Measurements from ENCODE around the gene GTPBP10. TPM values are rescaled to one million over a fixed set of nuclear protein-coding genes. Genes with fewer than 3 reads are reported as not detected.

GTPBP10 gene
- total RNA-seq, 1 experiment from 2014 or later: 18.5 TPM

DNA sequence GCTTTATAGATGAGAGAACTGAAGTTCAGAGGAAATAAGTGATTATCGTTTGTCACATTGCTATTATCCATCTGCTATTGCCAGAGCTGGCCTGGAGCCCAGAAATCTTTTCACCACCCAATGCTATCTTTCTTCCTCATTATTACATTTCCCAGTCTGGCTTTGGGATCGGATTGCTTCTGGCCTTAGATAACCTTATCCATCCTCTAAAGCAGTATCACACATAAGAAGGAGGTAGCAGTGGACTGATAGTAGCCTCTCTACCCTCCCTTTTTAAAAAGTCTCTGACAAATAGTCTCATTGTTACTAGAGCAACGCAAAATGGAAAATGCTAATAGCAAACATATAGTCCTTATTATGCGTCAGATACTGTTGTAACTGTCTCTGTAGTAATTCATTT is 55.5 kb downstream of the GTPBP10 start:
- ATAC-seq (no peak), DNase-seq (ENCODE audit: low spot score) (no peak)
- ChIA-PET POLR2A (no interaction called here), CTCF (no interaction called here)
- peaks cover 23% of the 10 kb centered on the region for H3K27me3 Mint-ChIP-seq (ENCODE audit: low read depth)
- H3K36me3 Mint-ChIP-seq: peaks cover 11% of the 10 kb centered on the region
- H3K4me3 Mint-ChIP-seq: no peak overlapping the region
- peaks cover 7% of the 10 kb centered on the region for H3K9me3 Mint-ChIP-seq
- TF ChIP-seq, protein P1, sequence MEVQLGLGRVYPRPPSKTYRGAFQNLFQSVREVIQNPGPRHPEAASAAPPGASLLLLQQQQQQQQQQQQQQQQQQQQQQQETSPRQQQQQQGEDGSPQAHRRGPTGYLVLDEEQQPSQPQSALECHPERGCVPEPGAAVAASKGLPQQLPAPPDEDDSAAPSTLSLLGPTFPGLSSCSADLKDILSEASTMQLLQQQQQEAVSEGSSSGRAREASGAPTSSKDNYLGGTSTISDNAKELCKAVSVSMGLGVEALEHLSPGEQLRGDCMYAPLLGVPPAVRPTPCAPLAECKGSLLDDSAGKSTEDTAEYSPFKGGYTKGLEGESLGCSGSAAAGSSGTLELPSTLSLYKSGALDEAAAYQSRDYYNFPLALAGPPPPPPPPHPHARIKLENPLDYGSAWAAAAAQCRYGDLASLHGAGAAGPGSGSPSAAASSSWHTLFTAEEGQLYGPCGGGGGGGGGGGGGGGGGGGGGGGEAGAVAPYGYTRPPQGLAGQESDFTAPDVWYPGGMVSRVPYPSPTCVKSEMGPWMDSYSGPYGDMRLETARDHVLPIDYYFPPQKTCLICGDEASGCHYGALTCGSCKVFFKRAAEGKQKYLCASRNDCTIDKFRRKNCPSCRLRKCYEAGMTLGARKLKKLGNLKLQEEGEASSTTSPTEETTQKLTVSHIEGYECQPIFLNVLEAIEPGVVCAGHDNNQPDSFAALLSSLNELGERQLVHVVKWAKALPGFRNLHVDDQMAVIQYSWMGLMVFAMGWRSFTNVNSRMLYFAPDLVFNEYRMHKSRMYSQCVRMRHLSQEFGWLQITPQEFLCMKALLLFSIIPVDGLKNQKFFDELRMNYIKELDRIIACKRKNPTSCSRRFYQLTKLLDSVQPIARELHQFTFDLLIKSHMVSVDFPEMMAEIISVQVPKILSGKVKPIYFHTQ (CRISPR knock-in tag; IDR thresholded peaks at IDR 0.05): no peak
- TF ChIP-seq, protein P2, sequence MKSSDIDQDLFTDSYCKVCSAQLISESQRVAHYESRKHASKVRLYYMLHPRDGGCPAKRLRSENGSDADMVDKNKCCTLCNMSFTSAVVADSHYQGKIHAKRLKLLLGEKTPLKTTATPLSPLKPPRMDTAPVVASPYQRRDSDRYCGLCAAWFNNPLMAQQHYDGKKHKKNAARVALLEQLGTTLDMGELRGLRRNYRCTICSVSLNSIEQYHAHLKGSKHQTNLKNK (CRISPR knock-in tag; IDR thresholded peaks at IDR 0.05): no peak
- TF ChIP-seq SOX15 (CRISPR knock-in tag; IDR thresholded peaks at IDR 0.05) (no peak), KAT7 (CRISPR knock-in tag; IDR thresholded peaks at IDR 0.05; ENCODE audit: borderline replicate concordance) (no peak), ZBTB21 (CRISPR knock-in tag; IDR thresholded peaks at IDR 0.05; ENCODE audit: borderline replicate concordance) (no peak), EMX1 (CRISPR knock-in tag; IDR thresholded peaks at IDR 0.05) (no peak), JAZF1 (CRISPR knock-in tag; IDR thresholded peaks at IDR 0.05) (no peak), ETV6 (CRISPR knock-in tag; IDR thresholded peaks at IDR 0.05) (no peak), ESRRA (CRISPR knock-in tag; IDR thresholded peaks at IDR 0.05; ENCODE audit: borderline replicate concordance) (no peak)
- TF ChIP-seq, protein P3, sequence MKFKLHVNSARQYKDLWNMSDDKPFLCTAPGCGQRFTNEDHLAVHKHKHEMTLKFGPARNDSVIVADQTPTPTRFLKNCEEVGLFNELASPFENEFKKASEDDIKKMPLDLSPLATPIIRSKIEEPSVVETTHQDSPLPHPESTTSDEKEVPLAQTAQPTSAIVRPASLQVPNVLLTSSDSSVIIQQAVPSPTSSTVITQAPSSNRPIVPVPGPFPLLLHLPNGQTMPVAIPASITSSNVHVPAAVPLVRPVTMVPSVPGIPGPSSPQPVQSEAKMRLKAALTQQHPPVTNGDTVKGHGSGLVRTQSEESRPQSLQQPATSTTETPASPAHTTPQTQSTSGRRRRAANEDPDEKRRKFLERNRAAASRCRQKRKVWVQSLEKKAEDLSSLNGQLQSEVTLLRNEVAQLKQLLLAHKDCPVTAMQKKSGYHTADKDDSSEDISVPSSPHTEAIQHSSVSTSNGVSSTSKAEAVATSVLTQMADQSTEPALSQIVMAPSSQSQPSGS (CRISPR knock-in tag; IDR thresholded peaks at IDR 0.05; ENCODE audit: borderline replicate concordance, low read depth): no peak
- TF ChIP-seq, protein P4, sequence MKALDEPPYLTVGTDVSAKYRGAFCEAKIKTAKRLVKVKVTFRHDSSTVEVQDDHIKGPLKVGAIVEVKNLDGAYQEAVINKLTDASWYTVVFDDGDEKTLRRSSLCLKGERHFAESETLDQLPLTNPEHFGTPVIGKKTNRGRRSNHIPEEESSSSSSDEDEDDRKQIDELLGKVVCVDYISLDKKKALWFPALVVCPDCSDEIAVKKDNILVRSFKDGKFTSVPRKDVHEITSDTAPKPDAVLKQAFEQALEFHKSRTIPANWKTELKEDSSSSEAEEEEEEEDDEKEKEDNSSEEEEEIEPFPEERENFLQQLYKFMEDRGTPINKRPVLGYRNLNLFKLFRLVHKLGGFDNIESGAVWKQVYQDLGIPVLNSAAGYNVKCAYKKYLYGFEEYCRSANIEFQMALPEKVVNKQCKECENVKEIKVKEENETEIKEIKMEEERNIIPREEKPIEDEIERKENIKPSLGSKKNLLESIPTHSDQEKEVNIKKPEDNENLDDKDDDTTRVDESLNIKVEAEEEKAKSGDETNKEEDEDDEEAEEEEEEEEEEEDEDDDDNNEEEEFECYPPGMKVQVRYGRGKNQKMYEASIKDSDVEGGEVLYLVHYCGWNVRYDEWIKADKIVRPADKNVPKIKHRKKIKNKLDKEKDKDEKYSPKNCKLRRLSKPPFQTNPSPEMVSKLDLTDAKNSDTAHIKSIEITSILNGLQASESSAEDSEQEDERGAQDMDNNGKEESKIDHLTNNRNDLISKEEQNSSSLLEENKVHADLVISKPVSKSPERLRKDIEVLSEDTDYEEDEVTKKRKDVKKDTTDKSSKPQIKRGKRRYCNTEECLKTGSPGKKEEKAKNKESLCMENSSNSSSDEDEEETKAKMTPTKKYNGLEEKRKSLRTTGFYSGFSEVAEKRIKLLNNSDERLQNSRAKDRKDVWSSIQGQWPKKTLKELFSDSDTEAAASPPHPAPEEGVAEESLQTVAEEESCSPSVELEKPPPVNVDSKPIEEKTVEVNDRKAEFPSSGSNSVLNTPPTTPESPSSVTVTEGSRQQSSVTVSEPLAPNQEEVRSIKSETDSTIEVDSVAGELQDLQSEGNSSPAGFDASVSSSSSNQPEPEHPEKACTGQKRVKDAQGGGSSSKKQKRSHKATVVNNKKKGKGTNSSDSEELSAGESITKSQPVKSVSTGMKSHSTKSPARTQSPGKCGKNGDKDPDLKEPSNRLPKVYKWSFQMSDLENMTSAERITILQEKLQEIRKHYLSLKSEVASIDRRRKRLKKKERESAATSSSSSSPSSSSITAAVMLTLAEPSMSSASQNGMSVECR (CRISPR knock-in tag; IDR thresholded peaks at IDR 0.05; ENCODE audit: borderline replicate concordance): no peak
- TF ChIP-seq, protein P5, sequence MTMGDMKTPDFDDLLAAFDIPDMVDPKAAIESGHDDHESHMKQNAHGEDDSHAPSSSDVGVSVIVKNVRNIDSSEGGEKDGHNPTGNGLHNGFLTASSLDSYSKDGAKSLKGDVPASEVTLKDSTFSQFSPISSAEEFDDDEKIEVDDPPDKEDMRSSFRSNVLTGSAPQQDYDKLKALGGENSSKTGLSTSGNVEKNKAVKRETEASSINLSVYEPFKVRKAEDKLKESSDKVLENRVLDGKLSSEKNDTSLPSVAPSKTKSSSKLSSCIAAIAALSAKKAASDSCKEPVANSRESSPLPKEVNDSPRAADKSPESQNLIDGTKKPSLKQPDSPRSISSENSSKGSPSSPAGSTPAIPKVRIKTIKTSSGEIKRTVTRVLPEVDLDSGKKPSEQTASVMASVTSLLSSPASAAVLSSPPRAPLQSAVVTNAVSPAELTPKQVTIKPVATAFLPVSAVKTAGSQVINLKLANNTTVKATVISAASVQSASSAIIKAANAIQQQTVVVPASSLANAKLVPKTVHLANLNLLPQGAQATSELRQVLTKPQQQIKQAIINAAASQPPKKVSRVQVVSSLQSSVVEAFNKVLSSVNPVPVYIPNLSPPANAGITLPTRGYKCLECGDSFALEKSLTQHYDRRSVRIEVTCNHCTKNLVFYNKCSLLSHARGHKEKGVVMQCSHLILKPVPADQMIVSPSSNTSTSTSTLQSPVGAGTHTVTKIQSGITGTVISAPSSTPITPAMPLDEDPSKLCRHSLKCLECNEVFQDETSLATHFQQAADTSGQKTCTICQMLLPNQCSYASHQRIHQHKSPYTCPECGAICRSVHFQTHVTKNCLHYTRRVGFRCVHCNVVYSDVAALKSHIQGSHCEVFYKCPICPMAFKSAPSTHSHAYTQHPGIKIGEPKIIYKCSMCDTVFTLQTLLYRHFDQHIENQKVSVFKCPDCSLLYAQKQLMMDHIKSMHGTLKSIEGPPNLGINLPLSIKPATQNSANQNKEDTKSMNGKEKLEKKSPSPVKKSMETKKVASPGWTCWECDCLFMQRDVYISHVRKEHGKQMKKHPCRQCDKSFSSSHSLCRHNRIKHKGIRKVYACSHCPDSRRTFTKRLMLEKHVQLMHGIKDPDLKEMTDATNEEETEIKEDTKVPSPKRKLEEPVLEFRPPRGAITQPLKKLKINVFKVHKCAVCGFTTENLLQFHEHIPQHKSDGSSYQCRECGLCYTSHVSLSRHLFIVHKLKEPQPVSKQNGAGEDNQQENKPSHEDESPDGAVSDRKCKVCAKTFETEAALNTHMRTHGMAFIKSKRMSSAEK (CRISPR knock-in tag; IDR thresholded peaks at IDR 0.05; ENCODE audit: borderline replicate concordance): no peak
- TF ChIP-seq, protein P6, sequence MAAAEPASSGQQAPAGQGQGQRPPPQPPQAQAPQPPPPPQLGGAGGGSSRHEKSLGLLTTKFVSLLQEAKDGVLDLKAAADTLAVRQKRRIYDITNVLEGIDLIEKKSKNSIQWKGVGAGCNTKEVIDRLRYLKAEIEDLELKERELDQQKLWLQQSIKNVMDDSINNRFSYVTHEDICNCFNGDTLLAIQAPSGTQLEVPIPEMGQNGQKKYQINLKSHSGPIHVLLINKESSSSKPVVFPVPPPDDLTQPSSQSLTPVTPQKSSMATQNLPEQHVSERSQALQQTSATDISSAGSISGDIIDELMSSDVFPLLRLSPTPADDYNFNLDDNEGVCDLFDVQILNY (CRISPR knock-in tag; IDR thresholded peaks at IDR 0.05): no peak
- TF ChIP-seq, protein P7, sequence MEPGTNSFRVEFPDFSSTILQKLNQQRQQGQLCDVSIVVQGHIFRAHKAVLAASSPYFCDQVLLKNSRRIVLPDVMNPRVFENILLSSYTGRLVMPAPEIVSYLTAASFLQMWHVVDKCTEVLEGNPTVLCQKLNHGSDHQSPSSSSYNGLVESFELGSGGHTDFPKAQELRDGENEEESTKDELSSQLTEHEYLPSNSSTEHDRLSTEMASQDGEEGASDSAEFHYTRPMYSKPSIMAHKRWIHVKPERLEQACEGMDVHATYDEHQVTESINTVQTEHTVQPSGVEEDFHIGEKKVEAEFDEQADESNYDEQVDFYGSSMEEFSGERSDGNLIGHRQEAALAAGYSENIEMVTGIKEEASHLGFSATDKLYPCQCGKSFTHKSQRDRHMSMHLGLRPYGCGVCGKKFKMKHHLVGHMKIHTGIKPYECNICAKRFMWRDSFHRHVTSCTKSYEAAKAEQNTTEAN (CRISPR knock-in tag; IDR thresholded peaks at IDR 0.05): no peak
- H3K4me1 Mint-ChIP-seq: peaks cover 4% of the 10 kb centered on the region
- H3K27ac Mint-ChIP-seq: no peak overlapping the region
